HG03378 (cell line): Measurements from ENCODE around the gene SIL1.

Experiments
- ATAC-seq: cut with Tn5 transposase; IDR thresholded peaks from one replicate; pipeline ENCODE4 v1.9.1; 2021; ENCODE audit warnings: mild to moderate bottlenecking, moderate library complexity; ENCODE audit not compliant: unreplicated experiment

Gene SIL1

GRCh38 chr5:139146809-139147482 lies 51.2 kb downstream of the SIL1 start:
- ATAC-seq, result no peak

- no peak for ATAC-seq
These were observed 56.5 kb downstream of the SIL1 start for GRCh38 chr5:139141446-139142204.

GRCh38 chr5:139140591-139141071 lies 57.5 kb downstream of the SIL1 start:
- no peak for ATAC-seq

- ATAC-seq, result no peak
These were observed 59.4 kb downstream of the SIL1 start for GRCh38 chr5:139138809-139139208.

GRCh38 chr5:139138109-139138508 lies 60.1 kb downstream of the SIL1 start:
- ATAC-seq, result no peak

- no peak for ATAC-seq
These were observed 60.5 kb downstream of the SIL1 start for GRCh38 chr5:139137697-139138096.

GRCh38 chr5:139134906-139135305 lies 63.3 kb downstream of the SIL1 start:
- no peak for ATAC-seq

- ATAC-seq, result no peak
These were observed 64.9 kb downstream of the SIL1 start for GRCh38 chr5:139133282-139133681.

- ATAC-seq, result no peak
These were observed 65.7 kb downstream of the SIL1 start for GRCh38 chr5:139132515-139132914.

- ATAC-seq, result no peak
These were observed 66.2 kb downstream of the SIL1 start for GRCh38 chr5:139131921-139132432.

GRCh38 chr5:139131465-139131864 lies 66.7 kb downstream of the SIL1 start:
- ATAC-seq, result no peak

- ATAC-seq, result no peak
These were observed 67.1 kb downstream of the SIL1 start for GRCh38 chr5:139131062-139131461.

GRCh38 chr5:139130214-139130613 lies 68.0 kb downstream of the SIL1 start:
- ATAC-seq, result no peak

GRCh38 chr5:139126711-139127111 lies 71.5 kb downstream of the SIL1 start:
- no peak for ATAC-seq

- no peak for ATAC-seq
These were observed 72.2 kb downstream of the SIL1 start for GRCh38 chr5:139125991-139126390.

- ATAC-seq, result no peak
These were observed 73.2 kb downstream of the SIL1 start for GRCh38 chr5:139124774-139125520.

GRCh38 chr5:139121120-139121519 lies 77.0 kb downstream of the SIL1 start:
- ATAC-seq, result no peak

GRCh38 chr5:139120521-139120920 lies 77.6 kb downstream of the SIL1 start:
- no peak for ATAC-seq

GRCh38 chr5:139118804-139119203 lies 79.4 kb downstream of the SIL1 start:
- ATAC-seq, result no peak

GRCh38 chr5:139117342-139117884 lies 80.8 kb downstream of the SIL1 start:
- ATAC-seq, result no peak

GRCh38 chr5:139116100-139116655 lies 82.0 kb downstream of the SIL1 start:
- ATAC-seq, result no peak
